GM12878 (cell line): Measurements from ENCODE around the gene RAD21L1.

Source experiments
- KAT2A ChIP-seq: conservative IDR thresholded peaks from 2 replicates; pipeline ENCODE4 v1.6.1; 2011; ENCODE audit warnings: low read depth, low read length; ENCODE audit not compliant: control insufficient read depth
- NFYB ChIP-seq: IDR thresholded peaks from 2 replicates; pipeline ENCODE4 v1.6.1; 2011; ENCODE audit warnings: low read depth, mild to moderate bottlenecking, low read length, improper control_type of control experiment, moderate library complexity; ENCODE audit not compliant: insufficient read depth
- SRF ChIP-seq, 2 experiments: IDR thresholded peaks; 2 replicates each; pipeline ENCODE4 v1.6.1; 2011; ENCODE audit warnings: low read depth in 2 of 2, low read length in 2 of 2, mild to moderate bottlenecking in 1 of 2, moderate library complexity in 1 of 2
- TF ChIP-seq, protein P1 (sequence below), 3 experiments: IDR thresholded peaks in 2 of 3; conservative IDR thresholded peaks in 1 of 3; 2 replicates each; pipeline ENCODE4 v1.5.1; 2011; ENCODE audit warnings: low read depth in 3 of 3, low read length in 3 of 3, mild to moderate bottlenecking in 3 of 3, control low read depth in 2 of 3, moderate library complexity in 2 of 3, inconsistent platforms in 1 of 3, mixed read lengths in 1 of 3; ENCODE audit not compliant: control insufficient read depth in 2 of 3, insufficient read depth in 1 of 3; ENCODE audit errors: extremely low read depth in 1 of 3

DNA sequence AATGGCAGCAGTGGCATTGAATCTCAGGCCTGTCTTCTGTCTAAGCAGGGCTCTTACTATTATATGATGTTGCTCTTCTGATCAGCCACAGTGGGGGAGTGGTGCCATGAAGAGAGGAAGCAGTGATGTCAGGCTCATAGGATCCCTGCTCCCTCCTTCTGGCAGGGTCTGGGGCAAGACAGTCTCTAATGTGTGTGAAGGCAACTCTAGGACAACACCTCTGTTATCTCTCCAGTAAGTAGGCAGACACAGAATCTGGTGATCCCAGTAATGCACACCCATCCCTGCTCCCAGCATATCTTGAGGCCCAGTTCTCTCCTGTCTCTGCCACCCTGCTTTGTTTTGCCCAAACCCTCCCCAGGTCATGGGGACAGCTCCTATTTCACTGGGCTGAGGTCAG, 13.8 kb upstream of the RAD21L1 start:
- TF ChIP-seq NFYB (no peak), SRF (IDR thresholded peaks at IDR 0.05; ENCODE audit: low read depth in 2 of 2, low read length in 2 of 2) (no peak), KAT2A (no peak)
- TF ChIP-seq, protein P1, sequence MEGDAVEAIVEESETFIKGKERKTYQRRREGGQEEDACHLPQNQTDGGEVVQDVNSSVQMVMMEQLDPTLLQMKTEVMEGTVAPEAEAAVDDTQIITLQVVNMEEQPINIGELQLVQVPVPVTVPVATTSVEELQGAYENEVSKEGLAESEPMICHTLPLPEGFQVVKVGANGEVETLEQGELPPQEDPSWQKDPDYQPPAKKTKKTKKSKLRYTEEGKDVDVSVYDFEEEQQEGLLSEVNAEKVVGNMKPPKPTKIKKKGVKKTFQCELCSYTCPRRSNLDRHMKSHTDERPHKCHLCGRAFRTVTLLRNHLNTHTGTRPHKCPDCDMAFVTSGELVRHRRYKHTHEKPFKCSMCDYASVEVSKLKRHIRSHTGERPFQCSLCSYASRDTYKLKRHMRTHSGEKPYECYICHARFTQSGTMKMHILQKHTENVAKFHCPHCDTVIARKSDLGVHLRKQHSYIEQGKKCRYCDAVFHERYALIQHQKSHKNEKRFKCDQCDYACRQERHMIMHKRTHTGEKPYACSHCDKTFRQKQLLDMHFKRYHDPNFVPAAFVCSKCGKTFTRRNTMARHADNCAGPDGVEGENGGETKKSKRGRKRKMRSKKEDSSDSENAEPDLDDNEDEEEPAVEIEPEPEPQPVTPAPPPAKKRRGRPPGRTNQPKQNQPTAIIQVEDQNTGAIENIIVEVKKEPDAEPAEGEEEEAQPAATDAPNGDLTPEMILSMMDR (IDR thresholded peaks at IDR 0.05 in 2 of 3, conservative IDR thresholded peaks at IDR 0.05 in 1 of 3; ENCODE audit: control insufficient read depth in 2 of 3, extremely low read depth in 1 of 3, insufficient read depth in 1 of 3, low read depth in 3 of 3, low read length in 3 of 3): no peak
